HG03378 (cell line): ENCODE data around the gene BMERB1.
"Not testable (repeated sequence)": the region's sequence is repeated elsewhere in the genome, so short reads cannot be mapped to it uniquely, and the experiment has no call there.

Experiments
- ATAC-seq: cut with Tn5 transposase; IDR thresholded peaks from one replicate; pipeline ENCODE4 v1.9.1; 2021; ENCODE audit warnings: mild to moderate bottlenecking, moderate library complexity; ENCODE audit not compliant: unreplicated experiment

The BMERB1 gene

DNA sequence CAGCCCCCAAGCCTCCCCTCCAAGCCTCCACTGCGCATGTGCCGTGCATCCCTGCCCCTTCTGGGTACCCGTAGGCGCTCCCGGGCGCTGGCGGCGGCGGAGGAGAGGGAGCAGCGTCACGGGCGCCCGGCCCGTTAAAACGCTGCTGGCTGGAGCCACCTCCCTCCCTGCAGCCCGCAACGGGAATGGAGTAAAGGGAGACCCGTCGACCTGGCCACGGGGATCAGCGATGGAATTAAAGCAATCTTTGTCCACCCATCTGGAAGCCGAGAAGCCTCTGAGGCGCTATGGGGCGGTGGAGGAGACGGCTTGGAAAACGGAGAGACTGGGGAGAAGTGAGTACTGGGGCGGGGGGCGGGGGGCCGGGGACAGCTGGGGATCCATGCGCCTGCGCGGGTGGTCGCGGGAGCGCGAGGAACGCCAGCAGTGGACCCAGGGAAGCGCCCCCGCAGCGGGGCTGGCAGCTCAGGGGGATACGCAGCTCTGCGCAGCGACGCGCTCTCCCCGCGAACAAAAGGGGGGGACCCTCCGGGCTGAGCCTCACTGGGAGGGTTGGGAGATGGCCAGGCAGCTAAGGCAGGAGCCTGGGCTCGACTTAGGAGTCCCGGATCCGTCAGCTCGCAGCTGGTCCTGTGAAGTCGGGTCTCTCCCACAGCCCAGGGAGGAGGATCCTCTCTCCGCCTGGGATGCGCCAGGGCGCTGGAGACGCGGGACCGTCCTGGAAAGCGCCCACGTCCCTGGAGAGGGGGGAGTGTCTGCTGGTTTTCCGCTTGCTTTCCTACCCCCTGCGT lies at the start of gene BMERB1:
BMERB1 (plus strand) TSS at position 164 of the 791 bp plus-strand sequence; CDS start at position 230, 66 bp downstream.
- no peak for ATAC-seq

- ATAC-seq = not testable (repeated sequence)
These were observed 46.3 kb upstream of the BMERB1 start for GRCh38 chr16:15388060-15388459.

GRCh38 chr16:15389916-15390315 lies 44.5 kb upstream of the BMERB1 start:
- ATAC-seq = not testable (repeated sequence)

GRCh38 chr16:15393025-15393424 lies 41.4 kb upstream of the BMERB1 start:
- ATAC-seq = not testable (repeated sequence)

GRCh38 chr16:15395631-15396508 lies 38.5 kb upstream of the BMERB1 start, which contains the start of gene MPV17L:
Gene MPV17L, plus strand, starts transcription at chr16:15395754. Its CDS starts 144 bp downstream, at chr16:15395898.
- ATAC-seq = not testable (repeated sequence)

GRCh38 chr16:15396509-15396829 lies 37.9 kb upstream of the BMERB1 start:
- not testable (repeated sequence) for ATAC-seq

- no peak for ATAC-seq
These were observed 37.3 kb upstream of the BMERB1 start for GRCh38 chr16:15396948-15397594.

DNA sequence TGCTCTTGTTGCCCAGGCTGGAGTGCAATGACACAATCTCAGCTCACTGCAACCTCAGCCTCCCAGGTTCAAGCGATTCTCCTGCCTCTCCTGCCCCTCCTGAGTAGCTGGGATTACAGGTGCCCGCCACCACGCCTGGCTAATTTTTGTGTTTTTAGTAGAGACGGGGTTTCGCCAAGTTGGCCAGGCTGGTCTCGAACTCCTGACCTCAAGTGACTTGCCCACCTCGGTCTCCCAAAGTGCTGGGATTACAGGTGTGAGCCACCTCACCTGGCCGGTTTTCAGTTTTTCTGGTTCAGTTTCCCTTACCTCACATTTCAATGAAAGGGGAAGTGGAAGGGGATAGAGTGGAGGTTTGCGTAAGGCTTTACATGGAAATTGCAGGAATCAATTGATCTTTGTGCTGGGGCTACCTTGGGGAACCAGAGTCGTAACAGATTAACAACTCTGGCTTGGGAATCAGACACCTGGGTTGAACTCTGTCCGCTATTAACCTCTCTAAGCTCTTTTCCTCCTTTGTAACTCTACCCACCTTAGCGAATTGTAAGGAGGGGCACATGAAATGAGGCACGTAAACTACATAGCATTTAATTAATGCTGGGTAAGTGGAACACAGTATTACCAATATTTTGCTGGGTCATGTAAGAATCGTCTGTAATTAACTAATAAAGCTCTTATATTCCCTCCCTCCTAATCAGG lies 35.6 kb upstream of the BMERB1 start:
- ATAC-seq = no peak

DNA sequence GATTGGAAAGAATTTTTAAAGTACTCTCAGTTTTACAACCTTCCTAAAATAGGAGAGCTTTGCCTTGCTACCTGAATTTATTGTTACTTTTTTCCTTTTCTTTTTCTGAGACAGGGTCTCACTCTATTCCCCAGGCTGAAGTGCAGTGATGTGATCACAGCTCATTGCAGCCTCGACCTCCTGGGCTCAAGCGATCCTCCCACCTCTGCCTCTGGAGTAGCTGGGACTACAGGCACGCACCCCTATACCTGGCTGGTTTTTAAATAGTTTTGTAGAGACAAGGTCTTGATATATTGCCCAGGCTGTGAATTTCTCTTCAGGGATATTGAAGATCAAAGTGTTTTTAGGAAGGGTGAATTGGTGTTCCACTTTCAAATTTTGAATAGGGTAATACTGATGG lies 35.1 kb upstream of the BMERB1 start:
- no peak for ATAC-seq

- not testable (repeated sequence) for ATAC-seq
These were observed 34.1 kb upstream of the BMERB1 start for GRCh38 chr16:15400314-15400713.

- no peak for ATAC-seq
These were observed 32.4 kb upstream of the BMERB1 start for GRCh38 chr16:15401972-15402371.

- no peak for ATAC-seq
These were observed 30.9 kb upstream of the BMERB1 start for GRCh38 chr16:15403392-15403995.

- not testable (repeated sequence) for ATAC-seq
These were observed 30.3 kb upstream of the BMERB1 start for GRCh38 chr16:15404091-15404490.

- no peak for ATAC-seq
These were observed 29.6 kb upstream of the BMERB1 start for GRCh38 chr16:15404792-15405191.

DNA sequence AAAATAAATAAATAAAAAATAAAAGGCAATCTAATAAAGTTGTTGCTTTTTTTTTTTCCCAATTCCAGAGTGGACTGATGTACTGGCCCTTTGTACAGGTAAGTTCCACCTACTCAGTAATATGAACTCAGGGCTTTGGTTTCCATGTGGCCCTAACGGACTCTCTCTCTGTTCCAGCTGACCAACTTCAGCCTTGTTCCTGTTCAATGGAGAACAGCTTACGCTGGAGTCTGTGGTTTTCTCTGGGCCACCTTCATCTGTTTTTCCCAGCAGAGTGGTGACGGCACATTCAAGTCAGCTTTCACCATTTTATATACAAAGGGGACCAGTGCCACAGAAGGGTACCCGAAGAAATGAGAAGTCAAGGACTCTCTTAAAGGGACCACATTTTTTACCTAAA lies 26.6 kb upstream of the BMERB1 start:
- ATAC-seq = not testable (repeated sequence)

- ATAC-seq = not testable (repeated sequence)
These were observed 24.9 kb upstream of the BMERB1 start for GRCh38 chr16:15409476-15409875.

DNA sequence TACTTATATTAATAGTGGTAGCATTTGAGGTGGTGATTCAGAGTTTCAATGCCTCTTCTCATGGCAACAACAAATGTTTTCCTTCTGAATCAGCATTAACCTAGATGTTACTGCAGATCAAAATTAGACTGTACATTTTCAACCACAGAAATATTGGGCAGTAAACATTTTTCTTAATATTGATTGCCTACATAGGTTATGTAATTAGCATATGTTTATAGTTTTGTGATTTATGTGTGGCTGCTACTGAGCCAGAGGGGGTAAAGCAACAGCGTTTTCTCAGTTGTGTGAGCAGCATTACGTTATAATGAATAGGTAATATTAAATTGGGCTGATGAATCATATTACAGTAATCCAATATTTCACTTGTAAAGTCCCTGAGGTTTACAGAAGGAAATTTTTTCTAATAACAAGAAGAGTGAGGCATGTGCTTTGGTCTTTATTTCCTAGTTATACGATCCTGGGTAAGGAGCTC lies 18.8 kb upstream of the BMERB1 start:
- no peak for ATAC-seq

- no peak for ATAC-seq
These were observed 17.2 kb upstream of the BMERB1 start for GRCh38 chr16:15417197-15417596.

DNA sequence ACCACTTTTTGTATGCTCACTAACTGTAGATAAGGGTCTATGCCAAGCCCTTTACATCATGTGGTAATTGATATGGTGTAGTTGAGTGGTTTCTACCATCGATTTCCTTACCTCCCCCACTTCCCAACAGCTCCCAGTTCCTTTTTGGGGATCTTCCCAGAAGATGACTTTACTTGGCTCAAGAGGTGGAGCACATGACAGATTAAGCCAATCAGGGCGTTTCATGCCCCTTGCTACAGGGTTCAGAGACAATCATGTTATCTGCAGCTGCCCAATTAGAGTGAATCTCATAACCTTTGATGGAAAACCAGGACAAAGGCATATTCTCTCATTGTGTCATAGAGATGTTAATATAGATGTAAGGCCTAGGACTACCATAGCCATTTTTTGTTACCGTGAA lies 16.2 kb upstream of the BMERB1 start:
- ATAC-seq = no peak

DNA sequence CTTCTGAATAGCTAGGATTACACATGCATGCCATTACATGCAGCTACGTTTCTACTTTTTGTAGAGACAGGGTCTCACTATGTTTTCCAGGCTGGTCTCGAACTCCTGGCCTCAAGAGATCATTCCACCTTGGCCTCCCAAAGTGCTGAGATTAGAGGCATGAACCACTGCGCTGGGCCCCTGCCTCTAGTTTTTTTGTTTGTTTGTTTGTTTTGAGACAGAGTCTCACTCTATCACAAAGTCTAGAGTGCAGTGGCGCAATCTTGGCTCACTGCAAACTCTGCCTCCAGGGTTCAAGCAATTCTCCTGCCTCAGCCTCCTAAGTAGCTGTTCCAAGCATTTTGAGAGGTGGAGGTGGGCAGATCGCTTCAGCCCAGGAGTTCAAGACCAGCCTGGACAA lies 12.7 kb upstream of the BMERB1 start:
- ATAC-seq = not testable (repeated sequence)
